Measurements from ENCODE around the gene ANKS6. TPM values are rescaled to one million over a fixed set of nuclear protein-coding genes. Genes with fewer than 3 reads are reported as not detected.
A peak's percentile ranks its signal among the peaks of the same experiment; 100 is the strongest.

ANKS6 gene
- total RNA-seq, 1 experiment from 2014 or later = 46.3 TPM

DNA sequence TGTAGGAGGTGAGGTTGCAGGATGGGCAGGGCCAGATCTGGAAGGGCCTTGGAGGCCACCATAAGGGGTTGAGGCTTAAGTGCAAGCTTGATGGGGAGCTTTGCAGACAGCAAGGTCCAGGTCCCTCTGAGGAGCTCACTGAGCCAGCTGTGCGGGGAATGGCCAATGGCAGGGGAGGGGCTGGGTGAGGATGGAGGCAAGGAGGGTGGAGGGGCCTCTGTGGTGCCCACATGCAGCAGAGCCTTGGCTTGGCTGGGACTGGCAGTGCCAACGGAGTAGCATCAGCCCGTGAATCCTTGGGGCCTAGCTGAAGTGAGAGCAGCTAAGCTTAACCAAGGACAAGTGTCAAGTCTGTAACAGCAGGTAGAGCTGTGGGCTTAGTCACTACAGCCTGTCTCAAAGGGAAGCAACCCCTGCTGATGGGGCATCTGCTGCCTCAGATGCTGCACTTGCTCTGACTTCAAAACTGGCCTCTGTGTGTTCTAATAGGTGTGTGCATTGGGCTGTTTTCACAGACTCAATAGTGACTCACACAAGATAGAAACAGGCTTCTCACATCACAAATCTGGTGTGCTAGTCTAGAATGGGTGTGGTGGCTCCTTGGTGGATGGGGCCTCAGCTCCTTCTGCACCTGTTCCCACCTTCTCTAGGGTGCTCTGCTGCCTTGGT is 27.4 kb upstream of the ANKS6 start:
- H3K27ac Mint-ChIP-seq = peak overlapping the region in 1 of 3 experiments; percentile 68; a peak in 1 of 7 replicates
- no peaks in the 10 kb centered on the region for H3K79me2 ChIP-seq (ENCODE audit: insufficient read depth, low read length)
- no peaks in the 10 kb centered on the region for H3K79me1 ChIP-seq (ENCODE audit: insufficient read depth, low read depth, low read length, poor library complexity, severe bottlenecking)
- peaks cover 2% of the 10 kb centered on the region; the same call in 1 of the 2 replicates for H3K27me3 Mint-ChIP-seq (ENCODE audit: low read depth)
- H3K4me3 Mint-ChIP-seq = no peak overlapping the region
- H3K27me3 ChIP-seq (ENCODE audit: insufficient read depth, low read length) = no peaks in the 10 kb centered on the region
- H4K8ac ChIP-seq (replicated peaks; ENCODE audit: insufficient read length, low read depth, low read length) = no peak overlapping the region
- H3K4me1 Mint-ChIP-seq = 0 out of 4 replicates have a peak, but pooled peaks cover 0 to 3% of the 10 kb centered on the region in 2 experiments
- no peak overlapping the region for H3T11ph ChIP-seq (ENCODE audit: low read length)
- no peaks in the 10 kb centered on the region for H3K23me2 ChIP-seq (ENCODE audit: insufficient read length, low read depth, low read length, poor library complexity, severe bottlenecking)
- H2BK15ac ChIP-seq (ENCODE audit: low read depth, low read length) = no peak overlapping the region
- H3K27ac ChIP-seq (ENCODE audit: insufficient read length, low read depth, low read length) = no peak overlapping the region
- H3K14ac ChIP-seq (ENCODE audit: insufficient read depth, low read length) = no peak overlapping the region
- H3K18ac ChIP-seq (ENCODE audit: insufficient read length, low read depth, low read length) = no peak overlapping the region
- H2BK20ac ChIP-seq (ENCODE audit: low read depth, low read length, poor library complexity, severe bottlenecking) = no peak overlapping the region
- no peak overlapping the region for H2BK120ac ChIP-seq (ENCODE audit: low read depth, low read length, poor library complexity, severe bottlenecking)
- no peak overlapping the region for H2AK5ac ChIP-seq (ENCODE audit: insufficient read length, low read length)
- H3K9me3 Mint-ChIP-seq = no peaks in the 10 kb centered on the region; a peak in 3 of 5 replicates
- H3K9ac ChIP-seq (ENCODE audit: extremely low read depth, insufficient read length, low read length) = no peak overlapping the region
- WGBS (ENCODE audit: extremely low coverage, insufficient read length, low lambda C conversion rate) = no CpG with 5 or more reads among the region's 3 CpGs
- H3K36me3 Mint-ChIP-seq (ENCODE audit: insufficient read depth in 1 of 3, low read depth in 3 of 3) = peaks cover 6 to 37% (median 30%) of the 10 kb centered on the region in 3 experiments; a peak in 6 of 7 replicates
- H3K9me3 ChIP-seq (ENCODE audit: control insufficient read depth, low read depth, low read length) = no peaks in the 10 kb centered on the region
- H3K23ac ChIP-seq (ENCODE audit: insufficient read length, low read depth, low read length) = no peak overlapping the region
- H4K5ac ChIP-seq (ENCODE audit: insufficient read length, low read depth, low read length) = no peak overlapping the region
- TF ChIP-seq, protein P1, sequence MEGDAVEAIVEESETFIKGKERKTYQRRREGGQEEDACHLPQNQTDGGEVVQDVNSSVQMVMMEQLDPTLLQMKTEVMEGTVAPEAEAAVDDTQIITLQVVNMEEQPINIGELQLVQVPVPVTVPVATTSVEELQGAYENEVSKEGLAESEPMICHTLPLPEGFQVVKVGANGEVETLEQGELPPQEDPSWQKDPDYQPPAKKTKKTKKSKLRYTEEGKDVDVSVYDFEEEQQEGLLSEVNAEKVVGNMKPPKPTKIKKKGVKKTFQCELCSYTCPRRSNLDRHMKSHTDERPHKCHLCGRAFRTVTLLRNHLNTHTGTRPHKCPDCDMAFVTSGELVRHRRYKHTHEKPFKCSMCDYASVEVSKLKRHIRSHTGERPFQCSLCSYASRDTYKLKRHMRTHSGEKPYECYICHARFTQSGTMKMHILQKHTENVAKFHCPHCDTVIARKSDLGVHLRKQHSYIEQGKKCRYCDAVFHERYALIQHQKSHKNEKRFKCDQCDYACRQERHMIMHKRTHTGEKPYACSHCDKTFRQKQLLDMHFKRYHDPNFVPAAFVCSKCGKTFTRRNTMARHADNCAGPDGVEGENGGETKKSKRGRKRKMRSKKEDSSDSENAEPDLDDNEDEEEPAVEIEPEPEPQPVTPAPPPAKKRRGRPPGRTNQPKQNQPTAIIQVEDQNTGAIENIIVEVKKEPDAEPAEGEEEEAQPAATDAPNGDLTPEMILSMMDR (conservative IDR thresholded peaks at IDR 0.05) = no peak
- no peak overlapping the region for H3K56ac ChIP-seq (ENCODE audit: insufficient read length, low read depth, low read length)
- no peak overlapping the region for H2AFZ ChIP-seq (ENCODE audit: low read length)
- H4K91ac ChIP-seq (ENCODE audit: insufficient read length, low read depth, low read length) = no peak overlapping the region
- H3K4ac ChIP-seq (ENCODE audit: low read depth, low read length) = no peak overlapping the region
- H4K20me1 ChIP-seq (ENCODE audit: control insufficient read depth, insufficient read depth, insufficient read length) = no peaks in the 10 kb centered on the region
- H2BK12ac ChIP-seq (ENCODE audit: insufficient read length, low read depth, low read length) = no peak overlapping the region
- H3K4me1 ChIP-seq (ENCODE audit: insufficient read depth, low read length) = no peaks in the 10 kb centered on the region
- H2BK5ac ChIP-seq (ENCODE audit: insufficient read length, low read length) = no peak overlapping the region
- DNase-seq = no peak
- H3K4me2 ChIP-seq (ENCODE audit: insufficient read depth, insufficient read length, low read length) = no peak overlapping the region
